Neural cell (in vitro differentiated cells): ENCODE measurements around the gene DEFB121. TPM values are rescaled to one million over a fixed set of nuclear protein-coding genes. Genes with fewer than 3 reads are reported as not detected.

ENCODE experiments used
- H2AFZ ChIP-seq: fragments of 200-600, 300-800 bp; sonication (generic), shearing (Covaris generic); 2 replicates; pipeline ENCODE4 v1.6.0; 2014; ENCODE audit warnings: low read depth, mild to moderate bottlenecking, antibody characterized with exemption, low read length, moderate library complexity
- H3F3A ChIP-seq: fragments of 200-600 bp; shearing (Covaris generic); 2 replicates; pipeline ENCODE4 v1.6.1; 2016; ENCODE audit warnings: mild to moderate bottlenecking, moderate library complexity, mixed read lengths, antibody characterized with exemption, low read length; ENCODE audit not compliant: insufficient read depth, poor library complexity, severe bottlenecking
- H3K27ac ChIP-seq: fragments of 200-600, 300-800 bp; sonication (generic), shearing (Covaris generic); 2 replicates; pipeline ENCODE4 v1.5.1; 2014; ENCODE audit warnings: mild to moderate bottlenecking, low read length, moderate library complexity
- H3K27me3 ChIP-seq: fragments of 300-800, 200-600 bp; sonication (generic), shearing (Covaris generic); 2 replicates; pipeline ENCODE4 v1.6.0; 2014; ENCODE audit warnings: mild to moderate bottlenecking, low read depth, low read length, moderate library complexity; ENCODE audit not compliant: insufficient read depth
- H3K36me3 ChIP-seq: fragments of 300-800, 200-600 bp; sonication (generic), shearing (Covaris generic); 2 replicates; pipeline ENCODE4 v1.5.1; 2014; ENCODE audit warnings: mild to moderate bottlenecking, antibody characterized with exemption, low read length, moderate library complexity; ENCODE audit not compliant: insufficient read depth
- H3K4me2 ChIP-seq: fragments of 300-800, 200-600 bp; sonication (generic), shearing (Covaris generic); 2 replicates; pipeline ENCODE4 v1.6.0; 2014; ENCODE audit warnings: mild to moderate bottlenecking, low read length
- H3K4me3 ChIP-seq: fragments of 300-800, 200-600 bp; sonication (generic), shearing (Covaris generic); 2 replicates; pipeline ENCODE4 v1.5.1; 2014; ENCODE audit warnings: mild to moderate bottlenecking, low read length, moderate library complexity
- H3K79me2 ChIP-seq: fragments of 200-600 bp; shearing (Covaris generic); replicated peaks from 2 replicates; pipeline ENCODE4 v1.6.0; 2014; ENCODE audit warnings: mild to moderate bottlenecking, low read length, moderate library complexity; ENCODE audit not compliant: insufficient read depth
- H3K9ac ChIP-seq: fragments of 300-800, 200-600 bp; sonication (generic), shearing (Covaris generic); 2 replicates; pipeline ENCODE4 v1.6.1; 2016; ENCODE audit warnings: mild to moderate bottlenecking, low read length, mixed read lengths
- H3K9me2 ChIP-seq: fragments of 200-600 bp; shearing (Covaris generic); 2 replicates; pipeline ENCODE4 v1.6.1; 2016; ENCODE audit warnings: mild to moderate bottlenecking, low read length, mixed read lengths; ENCODE audit not compliant: insufficient read depth
- H3K9me3 ChIP-seq: fragments of 200-600, 300-800 bp; sonication (generic), shearing (Covaris generic); 2 replicates; pipeline ENCODE4 v1.6.1; 2016; ENCODE audit warnings: mild to moderate bottlenecking, mixed run types, low read length, moderate library complexity, mixed read lengths
- H4K20me1 ChIP-seq: fragments of 200-600 bp; shearing (Covaris generic); 2 replicates; pipeline ENCODE4 v1.6.1; 2016; ENCODE audit warnings: mild to moderate bottlenecking, mixed run types; ENCODE audit not compliant: insufficient read depth
- CTCF ChIP-seq: fragments of 450-650 bp; IDR thresholded peaks from 2 replicates; pipeline ENCODE4 v1.5.1; 2014; ENCODE audit warnings: antibody characterized with exemption, mild to moderate bottlenecking, moderate library complexity; ENCODE audit not compliant: poor library complexity, severe bottlenecking
- EP300 ChIP-seq: fragments of 450-650 bp; conservative IDR thresholded peaks from 2 replicates; pipeline ENCODE4 v1.6.1; 2014; ENCODE audit warnings: antibody characterized with exemption, mild to moderate bottlenecking, moderate library complexity; ENCODE audit not compliant: poor library complexity, severe bottlenecking
- EZH2 ChIP-seq: fragments of 200-600, 300-800 bp; shearing (Covaris generic), sonication (generic); IDR thresholded peaks from 2 replicates; pipeline ENCODE4 v1.6.1; 2014; ENCODE audit warnings: antibody characterized with exemption, low read length, borderline replicate concordance, mild to moderate bottlenecking; ENCODE audit not compliant: insufficient read depth, poor library complexity, severe bottlenecking
- MXI1 ChIP-seq: fragments of 450-650 bp; conservative IDR thresholded peaks from 2 replicates; pipeline ENCODE4 v1.6.1; 2014; ENCODE audit warnings: antibody characterized with exemption, mild to moderate bottlenecking; ENCODE audit not compliant: poor library complexity, severe bottlenecking
- POLR2AphosphoS5 ChIP-seq: IDR thresholded peaks from 2 replicates; pipeline ENCODE4 v1.6.1; 2012
- RAD21 ChIP-seq: fragments of 450-650 bp; conservative IDR thresholded peaks from 2 replicates; pipeline ENCODE4 v1.6.1; 2014; ENCODE audit warnings: antibody characterized with exemption, mild to moderate bottlenecking, moderate library complexity
- REST ChIP-seq: IDR thresholded peaks from 2 replicates; pipeline ENCODE4 v1.6.1; 2012; ENCODE audit warnings: borderline replicate concordance
- SMC3 ChIP-seq: fragments of 450-650 bp; conservative IDR thresholded peaks from 2 replicates; pipeline ENCODE4 v1.6.1; 2014; ENCODE audit warnings: antibody characterized with exemption, mild to moderate bottlenecking, moderate library complexity; ENCODE audit not compliant: poor library complexity
- TAF1 ChIP-seq: IDR thresholded peaks from 2 replicates; pipeline ENCODE4 v1.6.1; 2012; ENCODE audit warnings: low read depth
- polyA plus RNA-seq: library from polyadenylated mRNA; depleted of rRNA; stranded (reverse); fragments of >200 nt; gene quantifications from 2 replicates; pipeline ENCODE4 v1.2.3, GENCODE V29; 2014

The DEFB121 gene
- polyA plus RNA-seq, 1 donor from 2014 or later: not detected

- no peaks in the 10 kb centered on the region for H3K9me2 ChIP-seq
- H3K9me3 ChIP-seq: peaks cover 19% of the 10 kb centered on the region
- H3K79me2 ChIP-seq: no peaks in the 10 kb centered on the region
- H3F3A ChIP-seq: no peaks in the 10 kb centered on the region
- no peak within 1 kb of the TSS for H2AFZ ChIP-seq
- TF ChIP-seq POLR2AphosphoS5: no peak
- TF ChIP-seq TAF1: no peak
- no peak for TF ChIP-seq SMC3
- TF ChIP-seq CTCF: no peak
- TF ChIP-seq EZH2: no peak
- no peak for TF ChIP-seq REST
- no peak for TF ChIP-seq MXI1
- no peak for TF ChIP-seq RAD21
- no peak for TF ChIP-seq EP300
- H3K4me2 ChIP-seq: no peak within 1 kb of the TSS
- no peak within 1 kb of the TSS for H3K4me3 ChIP-seq
- H3K27me3 ChIP-seq: no peaks in the 10 kb centered on the region
- H4K20me1 ChIP-seq: no peaks in the 10 kb centered on the region
- H3K36me3 ChIP-seq: no peaks in the 10 kb centered on the region
- no peak within 1 kb of the TSS for H3K9ac ChIP-seq
- H3K27ac ChIP-seq: no peak within 1 kb of the TSS
These were observed 15.5 kb downstream of the DEFB121 start, which contains the start of gene DEFB119 for GRCh38 chr20:31390490-31390889. DEFB119 (minus strand) TSS chr20:31390590; CDS start chr20:31390483, 107 bp downstream.

GRCh38 chr20:31374346-31374745, 31.7 kb downstream of the DEFB121 start:
- no peaks in the 10 kb centered on the region for H3F3A ChIP-seq
- no peaks in the 10 kb centered on the region for H3K36me3 ChIP-seq
- no peak overlapping the region for H3K9ac ChIP-seq
- H3K79me2 ChIP-seq: no peaks in the 10 kb centered on the region
- H3K9me3 ChIP-seq: no peaks in the 10 kb centered on the region
- no peak overlapping the region for H3K4me2 ChIP-seq
- no peaks in the 10 kb centered on the region for H3K27me3 ChIP-seq
- no peak overlapping the region for H3K27ac ChIP-seq
- H2AFZ ChIP-seq: no peak overlapping the region
- H4K20me1 ChIP-seq: no peaks in the 10 kb centered on the region
- no peaks in the 10 kb centered on the region for H3K9me2 ChIP-seq
- TF ChIP-seq SMC3 (no peak), CTCF (no peak), EP300 (no peak), POLR2AphosphoS5 (no peak), EZH2 (no peak), TAF1 (no peak), REST (no peak), MXI1 (no peak), RAD21 (no peak)
- H3K4me3 ChIP-seq: no peak overlapping the region
